ENCODE data around the gene C2CD4C. TPM values are rescaled to one million over a fixed set of nuclear protein-coding genes. Genes with fewer than 3 reads are reported as not detected.

The C2CD4C gene
- total RNA-seq, 1 experiment from 2014 or later = 14.6 TPM

Other genes starting within 250 kb of the C2CD4C start
- gene PLPP2, start 117.7 kb downstream of the C2CD4C start, total RNA-seq (2021) = 143 and 152 TPM in 2 replicates
- 60.5 TPM in 2 replicates for gene MIER2, start 64.4 kb downstream of the C2CD4C start, total RNA-seq (2021)
- gene SHC2, start 51.9 kb upstream of the C2CD4C start, total RNA-seq (2021) = 16.6 and 18.0 TPM in 2 replicates
- gene MADCAM1, start 87.3 kb upstream of the C2CD4C start, total RNA-seq (2021) = 0.72 and 1.2 TPM in 2 replicates
- gene TPGS1, start 98.3 kb upstream of the C2CD4C start, total RNA-seq (2021) = 7.4 and 8.1 TPM in 2 replicates
- gene CDC34, start 122.6 kb upstream of the C2CD4C start, total RNA-seq (2021) = 109 and 112 TPM in 2 replicates
- gene GZMM, start 134.9 kb upstream of the C2CD4C start, total RNA-seq (2021) = 0.64 and 0.66 TPM in 2 replicates
- 715 and 719 TPM in 2 replicates for gene BSG, start 163.4 kb upstream of the C2CD4C start, total RNA-seq (2021)
- 3.7 and 4.1 TPM in 2 replicates for gene HCN2, start 180.7 kb upstream of the C2CD4C start, total RNA-seq (2021)
- 101 and 104 TPM in 2 replicates for gene POLRMT, start 224.4 kb upstream of the C2CD4C start, total RNA-seq (2021)
- gene FGF22, start 230.7 kb upstream of the C2CD4C start, total RNA-seq (2021) = 0.72 and 0.99 TPM in 2 replicates